Ectodermal cell (in vitro differentiated cells): ENCODE results near the gene INPP5J.

Experiments
- H3K27ac ChIP-seq: 2 replicates; pipeline ENCODE4 v1.7.0; 2013; ENCODE audit warnings: mild to moderate bottlenecking, low read depth, low read length; ENCODE audit not compliant: insufficient read depth, poor library complexity, severe bottlenecking
- H3K27me3 ChIP-seq: 2 replicates; pipeline ENCODE4 v1.7.0; 2013; ENCODE audit warnings: mild to moderate bottlenecking, low read length; ENCODE audit not compliant: insufficient read depth, control insufficient read depth, poor library complexity, severe bottlenecking
- H3K36me3 ChIP-seq: one replicate; pipeline ENCODE4 v1.7.0; 2013; ENCODE audit warnings: low read length; ENCODE audit not compliant: control insufficient read depth, insufficient read depth
- H3K4me1 ChIP-seq: one replicate; pipeline ENCODE4 v1.7.0; 2013; ENCODE audit warnings: low read length; ENCODE audit not compliant: control insufficient read depth, insufficient read depth
- H3K4me3 ChIP-seq: 2 replicates; pipeline ENCODE4 v1.7.0; 2013; ENCODE audit warnings: low read depth, low read length, control low read depth; ENCODE audit not compliant: insufficient read depth
- H3K9me3 ChIP-seq: 2 replicates; pipeline ENCODE4 v1.7.0; 2013; ENCODE audit warnings: mild to moderate bottlenecking, low read length, moderate library complexity; ENCODE audit not compliant: control insufficient read depth
- WGBS, 2 experiments: methylation state at CpG; one replicate each; pipeline ENCODE4 v1.1.7; 2013; ENCODE audit warnings: missing lambda C conversion rate in 2 of 2; 5-methylcytosine and 5-hydroxymethylcytosine counted together

The INPP5J gene

GRCh38 chr22:31144223-31144622 is 21.5 kb downstream of the INPP5J start:
- Histone ChIP-seq H3K4me3 (no peak overlapping the region), H3K27ac (no peak overlapping the region), H3K9me3 (peaks cover 2% of the 10 kb centered on the region), H3K36me3 (no peaks in the 10 kb centered on the region), H3K27me3 (peaks cover 3% of the 10 kb centered on the region), H3K4me1 (peaks cover 12% of the 10 kb centered on the region)

GRCh38 chr22:31148488-31148887 is 25.7 kb downstream of the INPP5J start:
- H3K36me3 ChIP-seq = no peaks in the 10 kb centered on the region
- no peak overlapping the region for H3K27ac ChIP-seq
- H3K27me3 ChIP-seq = peaks cover 7% of the 10 kb centered on the region
- peaks cover 2% of the 10 kb centered on the region for H3K9me3 ChIP-seq
- H3K4me1 ChIP-seq = no peaks in the 10 kb centered on the region
- 86 to 100% methylated on average over 1 of the region's 1 CpG for WGBS, 2 experiments
- no peak overlapping the region for H3K4me3 ChIP-seq

GRCh38 chr22:31148953-31149627 is 26.3 kb downstream of the INPP5J start:
- 15% methylated on average over 5 of the region's 5 CpGs for WGBS, 2 experiments
- no peaks in the 10 kb centered on the region for H3K36me3 ChIP-seq
- H3K27me3 ChIP-seq = peaks cover 10% of the 10 kb centered on the region
- peaks cover 2% of the 10 kb centered on the region for H3K9me3 ChIP-seq
- H3K27ac ChIP-seq = no peak overlapping the region
- H3K4me3 ChIP-seq = no peak overlapping the region
- no peaks in the 10 kb centered on the region for H3K4me1 ChIP-seq

- no peak overlapping the region for H3K4me3 ChIP-seq
- H3K9me3 ChIP-seq = peaks cover 2% of the 10 kb centered on the region
- H3K36me3 ChIP-seq = no peaks in the 10 kb centered on the region
- peaks cover 14% of the 10 kb centered on the region for H3K27me3 ChIP-seq
- no peak overlapping the region for H3K27ac ChIP-seq
- WGBS, 2 experiments = 97 to 100% methylated on average over 2 of the region's 3 CpGs
- H3K4me1 ChIP-seq = no peaks in the 10 kb centered on the region
Observed at GRCh38 chr22:31150615-31151014, 27.8 kb downstream of the INPP5J start.

- H3K9me3 ChIP-seq = peaks cover 2% of the 10 kb centered on the region
- no peak overlapping the region for H3K27ac ChIP-seq
- no peaks in the 10 kb centered on the region for H3K36me3 ChIP-seq
- H3K4me1 ChIP-seq = no peaks in the 10 kb centered on the region
- H3K27me3 ChIP-seq = peaks cover 27% of the 10 kb centered on the region
- no peak overlapping the region for H3K4me3 ChIP-seq
- WGBS, 2 experiments = 83 to 91% methylated on average over 2 of the region's 2 CpGs
Observed at GRCh38 chr22:31151872-31152271, 29.1 kb downstream of the INPP5J start.

GRCh38 chr22:31153357-31153756 is 30.6 kb downstream of the INPP5J start:
- H3K27ac ChIP-seq = no peak overlapping the region
- peaks cover 39% of the 10 kb centered on the region for H3K27me3 ChIP-seq
- no peak overlapping the region for H3K4me3 ChIP-seq
- H3K4me1 ChIP-seq = no peaks in the 10 kb centered on the region
- WGBS, 2 experiments = 70 to 83% methylated on average over 3 of the region's 3 CpGs
- H3K36me3 ChIP-seq = no peaks in the 10 kb centered on the region
- no peaks in the 10 kb centered on the region for H3K9me3 ChIP-seq

GRCh38 chr22:31154975-31155374 is 32.2 kb downstream of the INPP5J start:
- H3K36me3 ChIP-seq = no peaks in the 10 kb centered on the region
- no peaks in the 10 kb centered on the region for H3K4me1 ChIP-seq
- H3K27ac ChIP-seq = no peak overlapping the region
- WGBS, 2 experiments = 78 to 94% methylated on average over 1 of the region's 1 CpG
- H3K9me3 ChIP-seq = no peaks in the 10 kb centered on the region
- H3K27me3 ChIP-seq = peaks cover 53% of the 10 kb centered on the region
- H3K4me3 ChIP-seq = no peak overlapping the region

GRCh38 chr22:31155422-31155821 is 32.7 kb downstream of the INPP5J start:
- H3K27me3 ChIP-seq = peaks cover 53% of the 10 kb centered on the region
- 64 to 65% methylated on average over 3 of the region's 3 CpGs for WGBS, 2 experiments
- no peaks in the 10 kb centered on the region for H3K9me3 ChIP-seq
- H3K4me1 ChIP-seq = no peaks in the 10 kb centered on the region
- no peak overlapping the region for H3K4me3 ChIP-seq
- H3K27ac ChIP-seq = no peak overlapping the region
- H3K36me3 ChIP-seq = no peaks in the 10 kb centered on the region

GRCh38 chr22:31160328-31160978 is 37.7 kb downstream of the INPP5J start:
- no peaks in the 10 kb centered on the region for H3K9me3 ChIP-seq
- no peaks in the 10 kb centered on the region for H3K36me3 ChIP-seq
- H3K4me3 ChIP-seq = peak overlapping the region; percentile 82
- no peak overlapping the region for H3K27ac ChIP-seq
- WGBS, 2 experiments = 5 to 6% methylated on average over 32 of the region's 32 CpGs
- H3K4me1 ChIP-seq = no peaks in the 10 kb centered on the region
- H3K27me3 ChIP-seq = peaks cover 40% of the 10 kb centered on the region

- no peaks in the 10 kb centered on the region for H3K4me1 ChIP-seq
- H3K9me3 ChIP-seq = no peaks in the 10 kb centered on the region
- no peak overlapping the region for H3K4me3 ChIP-seq
- H3K27ac ChIP-seq = no peak overlapping the region
- peaks cover 31% of the 10 kb centered on the region for H3K27me3 ChIP-seq
- H3K36me3 ChIP-seq = no peaks in the 10 kb centered on the region
Observed at GRCh38 chr22:31161386-31161785, 38.6 kb downstream of the INPP5J start.
